NCI-H1048 (cell line): ENCODE measurements around the gene TTC8.
"Not testable (repeated sequence)": the region's sequence is repeated elsewhere in the genome, so short reads cannot be mapped to it uniquely, and the experiment has no call there.

Source experiments
- DNase-seq: peaks from one replicate; lab custom pipeline; 2025; lab: John Stamatoyannopoulos, UW

The TTC8 gene

GRCh38 chr14:88824314-88825077 lies at the start of gene TTC8:
Gene TTC8 (plus strand): TSS chr14:88824651. CDS start chr14:88824708, 57 bp downstream.
- DNase-seq, result peak; percentile 79

DNA sequence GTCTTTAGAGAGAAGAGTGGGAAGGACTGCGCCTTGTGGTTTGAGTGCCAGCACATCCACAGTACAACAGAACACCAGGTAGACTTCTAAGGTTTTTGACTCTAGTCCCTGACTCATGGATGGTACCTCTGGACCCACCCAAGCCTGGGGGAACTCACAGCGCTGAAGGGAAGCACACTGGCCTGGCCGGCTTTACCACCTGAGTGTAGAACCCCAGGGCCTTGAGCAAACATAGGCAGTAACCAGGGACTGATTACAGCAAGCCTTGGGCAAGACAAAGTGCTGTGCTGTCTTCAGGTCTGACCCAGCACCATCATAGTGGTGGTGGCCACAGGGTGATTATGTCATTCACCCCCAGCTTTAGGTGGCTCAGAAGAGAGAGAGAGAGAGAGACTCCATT lies 48.9 kb upstream of the TTC8 start:
- no peak for DNase-seq

DNA sequence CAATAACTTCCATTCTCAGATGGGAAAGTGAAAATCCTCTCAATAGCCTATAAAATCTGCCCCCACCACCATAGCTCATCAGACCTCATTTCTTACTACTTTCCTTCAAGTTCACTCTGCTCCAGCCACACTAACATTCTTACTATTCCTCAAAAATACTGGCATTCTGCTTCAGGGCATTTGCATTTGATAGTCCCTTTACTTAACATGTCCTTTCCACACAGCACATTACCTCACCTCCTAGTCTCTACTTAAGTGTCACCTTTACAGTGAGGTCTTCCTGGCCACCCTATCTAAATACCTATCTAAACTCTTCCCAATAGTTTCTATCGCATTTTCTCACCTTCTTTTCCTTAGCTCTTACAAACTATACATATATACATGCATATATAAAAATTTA lies 38.5 kb upstream of the TTC8 start:
- DNase-seq, result no peak

DNA sequence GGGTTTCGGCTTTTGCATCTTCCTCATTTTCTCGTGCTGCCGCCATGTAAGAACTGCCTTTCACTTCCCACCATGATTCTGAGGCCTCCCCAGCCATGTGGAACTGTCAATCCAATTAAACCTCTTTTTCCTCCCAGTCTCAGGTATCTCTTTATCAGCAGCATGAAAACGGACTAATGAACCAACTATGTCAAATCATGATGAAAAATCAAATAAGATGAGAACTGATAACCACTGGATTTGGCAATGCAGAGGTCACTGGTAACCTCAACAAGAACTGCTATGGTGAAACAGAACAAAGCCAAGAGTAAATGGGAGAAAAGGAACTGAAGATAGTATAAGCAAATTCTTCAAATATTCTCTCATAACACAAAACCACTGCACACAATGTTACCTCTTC lies 37.7 kb upstream of the TTC8 start:
- DNase-seq, result no peak

GRCh38 chr14:88789573-88789972 lies 34.9 kb upstream of the TTC8 start:
- DNase-seq, result not testable (repeated sequence)

DNA sequence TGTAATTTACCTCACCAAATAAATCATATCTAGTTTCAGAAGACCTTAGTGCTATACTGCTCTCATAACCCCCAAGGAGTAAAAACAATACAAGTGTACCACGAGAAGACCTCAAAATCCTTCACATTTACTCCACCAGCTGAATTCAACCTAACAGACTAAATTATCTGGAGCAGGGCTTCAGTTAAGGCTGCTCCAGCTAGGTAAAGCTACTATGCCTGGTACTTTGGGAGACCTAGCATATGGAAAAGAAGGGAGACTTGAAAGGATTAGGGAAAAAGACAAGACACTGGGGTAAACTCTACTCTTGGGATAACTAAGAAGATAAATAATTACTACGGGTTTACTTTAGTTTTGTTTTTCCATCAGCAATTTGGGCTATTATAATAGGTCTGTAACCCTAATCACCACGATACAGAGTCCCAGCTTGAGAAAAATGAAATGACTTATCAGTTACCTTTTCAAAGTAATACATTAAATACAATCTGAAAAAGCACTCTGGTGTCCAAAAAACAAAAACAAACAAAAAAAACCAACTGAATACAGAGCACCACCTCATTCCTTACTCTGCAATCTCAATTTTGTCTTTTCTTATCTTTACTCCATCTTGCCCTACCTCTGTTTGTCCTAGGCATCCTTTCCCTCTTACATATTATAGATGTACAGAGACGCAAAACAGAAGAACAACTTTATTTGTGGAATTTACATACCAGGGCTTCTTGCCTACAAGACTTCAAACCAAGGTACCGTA lies 33.8 kb upstream of the TTC8 start:
- DNase-seq, result no peak

GRCh38 chr14:88791252-88791621 lies 33.2 kb upstream of the TTC8 start:
- DNase-seq, result no peak

GRCh38 chr14:88791629-88792472 lies 32.6 kb upstream of the TTC8 start:
- DNase-seq, result no peak

- peak; percentile 61 for DNase-seq
Observed at GRCh38 chr14:88792473-88793258, 31.8 kb upstream of the TTC8 start, which contains the start of gene EML5. Gene EML5 (minus strand): TSS chr14:88792953. CDS start chr14:88792503, 450 bp downstream.

- DNase-seq, result no peak
Observed at GRCh38 chr14:88793259-88793625, 31.2 kb upstream of the TTC8 start.

GRCh38 chr14:88798156-88798555 lies 26.3 kb upstream of the TTC8 start:
- DNase-seq, result no peak

DNA sequence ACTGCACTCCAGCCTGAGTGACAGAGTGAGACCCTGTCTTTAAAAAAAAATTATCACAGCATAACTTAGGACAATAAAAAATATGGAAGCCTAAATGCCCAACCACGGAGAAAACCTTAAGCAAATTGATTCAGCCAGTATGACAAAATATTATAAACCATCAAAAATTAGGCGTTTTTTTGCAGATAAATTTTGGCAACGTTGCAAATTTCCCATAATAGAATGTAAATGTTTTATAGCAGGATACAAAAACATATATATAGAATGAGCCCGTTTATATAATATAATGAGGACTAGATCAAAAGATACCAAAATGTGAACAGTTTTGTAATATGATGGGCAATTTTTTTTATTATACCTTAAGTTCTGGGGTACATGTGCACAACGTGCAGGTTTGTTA lies 24.9 kb upstream of the TTC8 start:
- no peak for DNase-seq

DNA sequence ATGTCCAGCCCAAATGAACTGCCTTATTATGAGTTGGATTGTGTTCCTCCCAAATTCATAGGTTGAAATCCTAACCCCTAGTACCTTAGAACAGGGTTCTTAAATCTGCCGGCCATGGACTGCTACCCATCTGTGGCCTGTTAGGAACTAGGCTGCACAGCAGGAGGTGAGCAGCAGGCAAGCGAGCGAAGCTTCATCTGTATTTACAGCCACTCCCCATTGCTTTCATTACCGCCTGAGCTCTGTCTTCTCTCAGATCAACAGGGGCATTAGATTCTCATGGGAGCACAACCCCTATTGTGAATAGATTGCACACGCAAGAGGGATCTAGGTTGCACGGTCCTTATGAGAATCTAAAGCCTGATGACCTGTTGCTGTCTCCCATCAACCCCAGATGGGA lies 21.9 kb upstream of the TTC8 start:
- DNase-seq, result no peak

GRCh38 chr14:88804035-88804434 lies 20.4 kb upstream of the TTC8 start:
- no peak for DNase-seq

DNA sequence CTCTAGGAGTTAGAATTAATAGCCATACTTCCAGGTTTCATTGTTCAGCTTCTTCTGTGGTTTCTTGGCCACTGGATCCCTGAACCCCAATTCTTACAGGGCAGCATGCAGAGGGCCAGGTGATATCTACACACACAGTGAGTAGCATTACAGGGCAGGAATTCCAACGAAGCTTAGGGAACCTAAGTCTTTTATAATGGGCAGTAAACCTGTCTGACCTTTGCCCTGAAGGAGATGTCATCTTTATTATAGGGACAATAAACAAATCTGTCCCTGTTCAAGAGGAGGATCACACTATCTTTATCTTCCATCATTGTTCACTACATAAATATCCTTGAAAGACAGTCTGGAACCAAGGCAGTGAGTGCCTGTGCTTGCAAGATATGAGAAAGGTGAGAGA lies 20.0 kb upstream of the TTC8 start:
- DNase-seq, result no peak

DNA sequence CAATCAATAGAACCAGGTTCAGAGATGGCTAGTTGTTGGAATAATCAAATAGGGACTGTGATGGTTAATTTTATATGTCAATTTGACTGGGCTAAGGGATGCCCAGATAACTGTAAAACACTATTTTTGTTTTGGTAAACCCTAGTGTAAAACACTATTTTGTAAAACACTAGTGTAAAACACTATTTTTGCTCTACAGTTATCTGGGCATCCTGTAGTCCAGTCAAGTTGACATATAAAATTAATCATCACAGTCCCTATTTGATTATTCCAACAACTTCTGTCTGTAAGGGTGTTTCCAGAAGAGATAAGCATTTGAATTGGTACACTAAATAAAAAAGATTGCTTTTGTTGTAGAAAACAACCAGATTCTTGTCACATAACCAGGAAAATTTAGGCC lies 16.1 kb upstream of the TTC8 start:
- no peak for DNase-seq

- DNase-seq, result no peak
Observed at GRCh38 chr14:88815980-88816379, 8.5 kb upstream of the TTC8 start.

GRCh38 chr14:88818018-88818417 lies 6.4 kb upstream of the TTC8 start:
- DNase-seq, result no peak

DNA sequence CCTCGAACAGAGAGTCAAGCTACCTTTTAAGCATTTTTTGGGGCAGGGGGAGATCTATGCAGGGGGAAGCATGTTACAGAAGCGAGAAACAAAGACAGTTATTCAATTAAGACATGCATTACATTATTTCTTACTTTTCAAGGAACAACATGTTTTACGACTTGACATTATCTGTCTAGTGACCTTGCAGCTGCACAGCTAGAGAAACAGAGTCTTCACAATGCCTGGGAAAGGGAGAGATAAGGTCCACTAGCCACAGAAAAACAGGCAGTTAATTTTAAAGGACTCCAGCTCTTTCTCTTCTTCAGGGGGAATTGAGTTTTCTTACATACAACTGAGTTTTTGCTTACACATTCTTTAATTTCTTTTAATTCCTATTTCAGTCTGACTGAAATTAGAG lies 4.8 kb upstream of the TTC8 start:
- not testable (repeated sequence) for DNase-seq

DNA sequence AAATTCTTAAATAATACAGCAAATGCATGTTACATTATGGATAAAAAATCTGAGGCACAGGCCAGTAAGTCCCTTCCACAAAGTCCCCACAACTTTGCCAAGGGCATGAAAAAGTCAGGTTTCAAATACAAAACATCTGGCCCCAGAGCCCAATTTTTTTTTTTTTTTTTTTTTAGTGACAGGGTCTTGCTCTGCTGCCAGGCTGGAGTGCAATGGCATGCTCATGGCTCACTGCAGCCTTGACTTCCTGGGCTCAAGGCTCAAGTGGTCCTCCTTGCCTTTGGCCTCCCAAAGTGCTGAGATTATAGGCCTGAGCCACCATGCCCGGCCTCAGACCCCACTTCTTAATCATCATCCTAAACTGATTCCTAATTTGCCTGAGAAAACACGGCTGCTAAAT lies 3.1 kb upstream of the TTC8 start:
- no peak for DNase-seq

DNA sequence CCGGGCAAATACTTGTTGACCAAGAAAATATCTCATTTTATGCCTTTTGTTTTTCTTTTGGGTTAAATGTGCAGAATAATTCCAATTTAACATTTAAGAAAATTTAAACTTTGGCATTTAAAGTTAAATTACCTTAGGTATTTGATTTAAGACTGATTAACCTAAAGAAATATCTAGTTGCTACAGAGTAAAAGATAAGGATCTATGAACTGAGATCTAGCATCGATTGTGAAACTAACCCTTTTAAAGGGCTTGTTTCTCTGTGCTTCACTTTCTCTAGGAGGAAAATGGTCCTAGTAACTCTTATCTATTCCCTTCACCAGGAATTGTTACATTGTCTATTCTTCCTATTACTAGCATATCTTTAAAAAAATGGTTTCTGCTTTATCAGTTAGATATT lies 2.6 kb upstream of the TTC8 start:
- DNase-seq, result no peak

DNA sequence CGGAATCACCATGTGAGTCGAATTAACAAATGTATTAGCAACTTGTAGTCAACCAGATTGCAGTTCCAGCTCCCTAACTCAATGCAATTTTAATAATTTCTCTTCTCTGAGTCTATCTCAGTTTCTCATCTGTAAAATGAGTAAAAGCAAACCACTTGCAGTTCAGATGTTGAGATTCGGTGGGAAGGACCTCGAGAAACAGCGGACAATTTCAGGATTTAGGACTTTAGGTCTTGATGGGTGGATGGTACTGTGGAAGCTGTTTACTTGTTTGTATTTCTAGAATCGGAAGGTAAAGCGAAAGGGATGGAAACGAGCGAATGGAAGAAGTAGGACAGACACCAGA lies 510 bp upstream of the TTC8 start:
- DNase-seq, result no peak
